Measurements from ENCODE around the gene DPPA5.
"Not testable (repeated sequence)": the region's sequence is repeated elsewhere in the genome, so short reads cannot be mapped to it uniquely, and the experiment has no call there.

The DPPA5 gene

DNA sequence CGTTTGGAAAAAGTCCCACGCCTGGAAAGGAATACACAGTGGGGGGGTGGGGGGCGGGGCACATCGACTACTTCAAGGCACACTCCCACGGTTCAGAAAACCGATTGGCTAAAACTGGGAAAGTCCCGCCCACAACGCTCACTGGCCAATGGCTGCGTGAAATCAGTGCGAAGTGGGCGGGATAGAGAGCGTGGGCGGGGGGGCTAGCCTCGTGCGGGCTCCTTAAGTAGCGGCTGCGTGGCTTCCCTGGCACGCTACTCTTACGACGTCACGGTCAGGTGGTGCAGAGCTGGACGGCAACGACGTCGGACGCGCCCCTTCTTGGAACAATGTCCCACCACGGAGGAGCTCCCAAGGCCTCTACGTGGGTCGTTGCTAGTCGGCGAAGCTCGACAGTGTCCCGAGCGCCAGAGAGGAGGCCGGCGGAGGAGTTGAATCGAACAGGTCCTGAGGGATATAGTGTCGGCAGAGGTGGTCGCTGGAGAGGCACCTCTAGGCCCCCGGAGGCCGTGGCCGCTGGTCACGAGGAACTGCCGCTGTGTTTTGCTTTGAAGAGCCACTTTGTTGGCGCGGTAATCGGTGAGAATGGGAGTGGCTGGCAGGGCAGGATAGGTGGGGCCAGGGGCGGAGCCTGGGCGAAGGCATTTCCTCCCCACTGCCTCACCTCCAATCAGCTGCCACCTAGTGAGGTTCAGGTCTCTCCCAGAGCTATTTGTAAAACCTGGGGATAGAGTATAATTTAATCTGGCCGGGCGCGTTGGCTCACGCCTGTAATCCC is 40.7 kb upstream of the DPPA5 start, which contains the start of gene DDX43:
DDX43 (plus strand) TSS at position 252 of the 778 bp plus-strand sequence; CDS start at position 330, 78 bp downstream.
- H3K27ac ChIP-seq (ENCODE audit: low read depth, low read length), result peak within 1 kb of the TSS; percentile 38; the same call in 1 of the 2 replicates
- no peaks in the 10 kb centered on the region for H3K79me2 ChIP-seq (ENCODE audit: control insufficient read depth, low read length)
- no peaks in the 10 kb centered on the region for H3F3A ChIP-seq (ENCODE audit: control insufficient read depth, insufficient read depth)
- peak within 1 kb of the TSS; percentile 75 for H3K4me2 ChIP-seq (ENCODE audit: low read length)
- H4K20me1 ChIP-seq (ENCODE audit: control insufficient read depth, insufficient read depth, low read depth, low read length), result no peaks in the 10 kb centered on the region
- no peaks in the 10 kb centered on the region for H3K9me2 ChIP-seq (replicated peaks; ENCODE audit: control insufficient read depth, low read length)
- no peaks in the 10 kb centered on the region for H3K9me3 ChIP-seq (ENCODE audit: control insufficient read depth, insufficient read depth, low read length)
- H3K4me3 ChIP-seq (ENCODE audit: low read length), result peak within 1 kb of the TSS; percentile 76
- TF ChIP-seq CTCF (IDR thresholded peaks at IDR 0.05; ENCODE audit: low read depth, low read length, poor library complexity, severe bottlenecking) (no peak), EZH2phosphoT487 (IDR thresholded peaks at IDR 0.05; ENCODE audit: borderline replicate concordance, low read length) (no peak)
- H3K27me3 ChIP-seq (ENCODE audit: control insufficient read depth, low read length), result peaks cover 2% of the 10 kb centered on the region; the same call in 1 of the 2 replicates
- H3K4me1 ChIP-seq (ENCODE audit: control insufficient read depth, low read length), result no peaks in the 10 kb centered on the region
- no peaks in the 10 kb centered on the region for H3K36me3 ChIP-seq (ENCODE audit: control insufficient read depth, low read length)

GRCh38 chr6:73393278-73393677 is 39.2 kb upstream of the DPPA5 start:
- Histone ChIP-seq H3K79me2 (ENCODE audit: control insufficient read depth, low read length) (no peaks in the 10 kb centered on the region), H4K20me1 (ENCODE audit: control insufficient read depth, insufficient read depth, low read depth, low read length) (no peaks in the 10 kb centered on the region), H3K4me2 (ENCODE audit: low read length) (no peak overlapping the region), H3F3A (ENCODE audit: control insufficient read depth, insufficient read depth) (no peaks in the 10 kb centered on the region), H3K27me3 (ENCODE audit: control insufficient read depth, low read length) (peaks cover 13% of the 10 kb centered on the region), H3K27ac (ENCODE audit: low read depth, low read length) (no peak overlapping the region), H3K9me3 (ENCODE audit: control insufficient read depth, insufficient read depth, low read length) (no peaks in the 10 kb centered on the region), H3K36me3 (ENCODE audit: control insufficient read depth, low read length) (no peaks in the 10 kb centered on the region), H3K4me3 (ENCODE audit: low read length) (no peak overlapping the region), H3K9me2 (replicated peaks; ENCODE audit: control insufficient read depth, low read length) (no peaks in the 10 kb centered on the region), H3K4me1 (ENCODE audit: control insufficient read depth, low read length) (peaks cover 6% of the 10 kb centered on the region)
- TF ChIP-seq CTCF (IDR thresholded peaks at IDR 0.05; ENCODE audit: low read depth, low read length, poor library complexity, severe bottlenecking) (no peak), EZH2phosphoT487 (IDR thresholded peaks at IDR 0.05; ENCODE audit: borderline replicate concordance, low read length) (no peak)

GRCh38 chr6:73392188-73392587 is 38.1 kb upstream of the DPPA5 start:
- not testable (repeated sequence) for H3K9me2 ChIP-seq (replicated peaks; ENCODE audit: control insufficient read depth, low read length); H3K4me2 ChIP-seq (ENCODE audit: low read length); H3K79me2 ChIP-seq (ENCODE audit: control insufficient read depth, low read length); H4K20me1 ChIP-seq (ENCODE audit: control insufficient read depth, insufficient read depth, low read depth, low read length); H3K4me3 ChIP-seq (ENCODE audit: low read length); H3K9me3 ChIP-seq (ENCODE audit: control insufficient read depth, insufficient read depth, low read length); H3K27ac ChIP-seq (ENCODE audit: low read depth, low read length); H3F3A ChIP-seq (ENCODE audit: control insufficient read depth, insufficient read depth); H3K36me3 ChIP-seq (ENCODE audit: control insufficient read depth, low read length); H3K4me1 ChIP-seq (ENCODE audit: control insufficient read depth, low read length)
- H3K27me3 ChIP-seq (ENCODE audit: control insufficient read depth, low read length), result peaks cover 13% of the 10 kb centered on the region

DNA sequence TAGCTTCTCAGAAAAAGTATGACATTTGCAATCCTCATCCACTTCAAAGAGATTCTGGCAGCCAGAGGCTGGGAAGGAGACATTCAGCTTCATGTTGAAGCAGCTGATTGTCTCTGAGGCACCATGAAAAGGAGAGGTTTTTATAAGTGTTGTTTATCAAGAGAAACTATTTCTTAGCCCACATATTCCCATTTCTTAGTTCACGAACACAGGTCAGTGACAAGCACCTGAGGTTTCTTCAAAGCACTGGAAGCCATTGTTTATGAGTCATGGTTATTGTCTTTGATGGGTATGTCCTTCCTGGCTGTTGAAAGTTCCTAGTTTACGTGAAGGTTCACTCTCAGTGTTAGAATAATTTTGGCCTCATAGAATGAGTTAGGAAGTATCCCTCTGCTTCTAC is 37.6 kb upstream of the DPPA5 start:
- Histone ChIP-seq H4K20me1 (ENCODE audit: control insufficient read depth, insufficient read depth, low read depth, low read length) (no peaks in the 10 kb centered on the region), H3K4me3 (ENCODE audit: low read length) (no peak overlapping the region), H3F3A (ENCODE audit: control insufficient read depth, insufficient read depth) (no peaks in the 10 kb centered on the region), H3K4me1 (ENCODE audit: control insufficient read depth, low read length) (peaks cover 6% of the 10 kb centered on the region), H3K9me2 (replicated peaks; ENCODE audit: control insufficient read depth, low read length) (no peaks in the 10 kb centered on the region), H3K9me3 (ENCODE audit: control insufficient read depth, insufficient read depth, low read length) (no peaks in the 10 kb centered on the region), H3K27ac (ENCODE audit: low read depth, low read length) (no peak overlapping the region), H3K36me3 (ENCODE audit: control insufficient read depth, low read length) (no peaks in the 10 kb centered on the region), H3K4me2 (ENCODE audit: low read length) (no peak overlapping the region), H3K27me3 (ENCODE audit: control insufficient read depth, low read length) (peaks cover 13% of the 10 kb centered on the region), H3K79me2 (ENCODE audit: control insufficient read depth, low read length) (no peaks in the 10 kb centered on the region)
- TF ChIP-seq EZH2phosphoT487 (IDR thresholded peaks at IDR 0.05; ENCODE audit: borderline replicate concordance, low read length) (no peak), CTCF (IDR thresholded peaks at IDR 0.05; ENCODE audit: low read depth, low read length, poor library complexity, severe bottlenecking) (no peak)
